Measurements from ENCODE around the gene PRKACA.

The PRKACA gene

DNA sequence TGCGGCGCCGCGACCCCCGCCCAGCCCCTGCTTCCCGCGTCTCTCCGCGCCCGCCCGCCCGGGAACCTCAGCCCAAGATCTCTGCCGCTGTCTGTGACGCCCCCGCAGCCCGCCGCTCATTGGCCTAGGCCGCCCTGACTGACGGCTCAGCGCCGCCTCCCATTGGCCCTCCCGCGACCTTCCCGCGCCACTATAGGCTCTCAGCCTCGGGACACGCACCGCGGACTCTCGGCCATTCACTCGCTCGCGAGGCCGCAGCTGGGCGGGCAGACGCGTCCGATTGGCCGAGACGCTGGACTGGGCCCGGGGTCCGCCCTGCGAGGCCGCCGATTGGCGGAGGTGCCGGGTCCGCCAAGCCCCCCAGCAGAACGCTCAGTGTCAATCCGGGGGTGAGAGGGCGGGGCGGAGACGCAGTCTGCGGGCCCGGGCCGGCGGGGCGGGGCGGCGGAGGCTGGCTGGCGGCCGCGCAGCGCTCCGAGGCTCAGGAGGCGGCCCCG, at the start of gene PRKACA:
TSS of gene PRKACA (minus strand) at position 95 of the 497 bp plus-strand sequence. CDS start 215 bp downstream, outside the sequence.
- ATAC-seq (peak; percentile 95), DNase-seq (ENCODE audit: low spot score in 2 of 2) (peak; percentile 95 to 99)

GRCh38 chr19:14166999-14167575, 49.5 kb upstream of the PRKACA start:
- Mint-ChIP-seq H3K4me1 (peaks cover 30% of the 10 kb centered on the region), H3K4me3 (peak overlapping the region; percentile 76), H3K27ac (peak overlapping the region; percentile 88), H3K9me3 (no peaks in the 10 kb centered on the region), H3K36me3 (peaks cover 26% of the 10 kb centered on the region)
- ATAC-seq (peak; percentile 12), DNase-seq (ENCODE audit: low spot score in 2 of 2) (no peak)

More for the DNA sequence above, at the start of gene PRKACA:
- Mint-ChIP-seq H3K9me3 (no peaks in the 10 kb centered on the region), H3K27ac (peak within 1 kb of the TSS; percentile 90), H3K36me3 (peaks cover 23% of the 10 kb centered on the region), H3K4me3 (peak within 1 kb of the TSS; percentile 89), H3K4me1 (peaks cover 32% of the 10 kb centered on the region)

- H3K4me3 Mint-ChIP-seq, result peak overlapping the region; percentile 76
- DNase-seq (ENCODE audit: low spot score in 2 of 2), result no peak
- H3K27ac Mint-ChIP-seq, result peak overlapping the region; percentile 88
- peak; percentile 38 for ATAC-seq
- H3K36me3 Mint-ChIP-seq, result peaks cover 26% of the 10 kb centered on the region
- H3K9me3 Mint-ChIP-seq, result no peaks in the 10 kb centered on the region
- peaks cover 30% of the 10 kb centered on the region for H3K4me1 Mint-ChIP-seq
Observed at GRCh38 chr19:14165990-14166830, 48.6 kb upstream of the PRKACA start.

DNA sequence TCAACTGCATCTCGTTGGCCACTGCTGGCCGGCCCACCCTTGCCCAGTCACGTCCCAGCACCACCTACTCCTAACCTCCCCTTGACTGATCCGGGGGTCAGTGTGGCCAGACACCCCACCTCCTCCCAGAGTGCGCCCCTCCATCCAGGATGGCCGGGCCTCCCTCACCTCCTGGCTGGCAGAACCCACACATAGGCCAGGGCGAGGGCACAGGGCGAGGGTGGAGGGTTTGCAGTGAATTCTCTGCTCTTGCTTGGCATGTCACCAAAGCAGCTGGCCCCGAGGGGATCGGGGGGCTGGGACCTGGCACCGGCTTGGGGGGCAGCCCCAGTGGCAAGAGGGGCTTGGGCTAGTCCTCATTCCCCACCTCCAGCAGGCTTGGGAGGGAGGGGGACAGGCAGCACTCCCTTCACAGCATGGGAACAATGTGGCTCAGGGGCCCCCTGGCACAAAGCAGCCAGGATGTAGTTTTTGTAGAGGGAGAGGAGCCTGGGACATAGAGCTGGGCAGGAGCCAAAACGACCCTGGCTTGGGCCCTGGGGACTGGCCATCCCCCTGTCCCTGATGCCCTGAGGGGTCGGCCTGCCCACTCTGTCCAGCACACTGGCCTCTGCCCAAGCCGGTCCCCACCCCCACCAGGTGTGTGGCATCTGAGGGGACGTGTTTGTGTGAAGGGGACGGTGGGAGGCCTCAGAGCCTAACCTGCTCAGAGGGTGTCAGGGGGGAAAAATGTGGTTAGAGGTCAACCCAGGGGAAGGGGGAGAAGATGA, 47.3 kb upstream of the PRKACA start:
- no peaks in the 10 kb centered on the region for H3K9me3 Mint-ChIP-seq
- H3K27ac Mint-ChIP-seq, result no peak overlapping the region
- ATAC-seq (no peak), DNase-seq (ENCODE audit: low spot score in 2 of 2) (no peak)
- H3K36me3 Mint-ChIP-seq, result peaks cover 29% of the 10 kb centered on the region
- peak overlapping the region; percentile 76 for H3K4me3 Mint-ChIP-seq
- peaks cover 30% of the 10 kb centered on the region for H3K4me1 Mint-ChIP-seq

DNA sequence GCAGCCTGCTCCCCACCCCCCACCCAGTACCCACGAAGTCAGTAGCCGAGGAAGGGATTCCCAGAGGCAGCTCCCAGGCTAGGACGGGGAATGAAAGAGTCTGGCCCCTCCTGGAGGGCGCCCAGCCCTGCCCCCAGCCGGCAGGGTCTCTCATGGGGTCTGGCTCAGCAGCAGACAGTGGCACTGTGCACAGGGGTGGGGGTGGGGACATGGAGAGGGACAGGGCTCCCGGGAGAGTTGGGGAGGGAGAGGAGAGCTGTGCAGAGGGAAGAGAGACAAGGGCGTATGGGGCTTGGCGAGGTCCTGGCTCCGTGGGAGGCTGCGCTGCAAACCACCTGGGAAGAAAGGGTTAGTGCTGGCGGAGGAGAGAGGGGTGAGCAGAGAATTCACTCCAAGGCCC, 46.5 kb upstream of the PRKACA start:
- DNase-seq (ENCODE audit: low spot score in 2 of 2) (no peak), ATAC-seq (no peak)

DNA sequence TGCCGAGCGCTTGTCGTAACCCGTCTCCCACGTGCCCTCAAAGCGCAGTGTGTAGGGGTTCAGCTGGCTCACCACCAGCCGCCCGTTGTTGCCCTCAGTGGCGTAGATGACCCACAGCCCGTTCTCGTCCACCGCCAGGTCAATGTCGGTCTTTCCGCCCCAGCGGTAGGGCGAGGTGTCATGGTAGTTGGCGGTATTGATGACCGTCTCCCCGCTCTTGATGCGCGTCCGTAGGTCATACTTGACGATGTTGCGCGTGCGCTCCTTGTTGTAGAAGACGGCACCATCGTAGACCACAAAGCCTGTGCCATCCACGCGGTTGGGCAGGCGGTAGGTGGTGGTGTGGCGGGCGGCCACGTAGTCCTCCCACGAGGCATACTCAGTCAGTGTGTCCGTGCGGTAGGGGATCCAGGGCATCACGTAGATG, 45.3 kb upstream of the PRKACA start:
- no peak overlapping the region for H3K27ac Mint-ChIP-seq
- peaks cover 22% of the 10 kb centered on the region for H3K4me1 Mint-ChIP-seq
- DNase-seq (ENCODE audit: low spot score in 2 of 2) (no peak), ATAC-seq (no peak)
- H3K36me3 Mint-ChIP-seq, result peaks cover 38% of the 10 kb centered on the region
- H3K9me3 Mint-ChIP-seq, result no peaks in the 10 kb centered on the region
- H3K4me3 Mint-ChIP-seq, result no peak overlapping the region

More for the DNA sequence above, 46.5 kb upstream of the PRKACA start:
- Mint-ChIP-seq H3K9me3 (no peaks in the 10 kb centered on the region), H3K4me3 (no peak overlapping the region), H3K27ac (no peak overlapping the region), H3K4me1 (peaks cover 30% of the 10 kb centered on the region), H3K36me3 (peaks cover 33% of the 10 kb centered on the region)

- Mint-ChIP-seq H3K4me3 (no peak overlapping the region), H3K9me3 (no peaks in the 10 kb centered on the region), H3K4me1 (peaks cover 7% of the 10 kb centered on the region), H3K36me3 (peaks cover 36% of the 10 kb centered on the region), H3K27ac (no peak overlapping the region)
- ATAC-seq (no peak), DNase-seq (ENCODE audit: low spot score in 2 of 2) (no peak)
Observed at GRCh38 chr19:14161305-14161704, 43.7 kb upstream of the PRKACA start.

DNA sequence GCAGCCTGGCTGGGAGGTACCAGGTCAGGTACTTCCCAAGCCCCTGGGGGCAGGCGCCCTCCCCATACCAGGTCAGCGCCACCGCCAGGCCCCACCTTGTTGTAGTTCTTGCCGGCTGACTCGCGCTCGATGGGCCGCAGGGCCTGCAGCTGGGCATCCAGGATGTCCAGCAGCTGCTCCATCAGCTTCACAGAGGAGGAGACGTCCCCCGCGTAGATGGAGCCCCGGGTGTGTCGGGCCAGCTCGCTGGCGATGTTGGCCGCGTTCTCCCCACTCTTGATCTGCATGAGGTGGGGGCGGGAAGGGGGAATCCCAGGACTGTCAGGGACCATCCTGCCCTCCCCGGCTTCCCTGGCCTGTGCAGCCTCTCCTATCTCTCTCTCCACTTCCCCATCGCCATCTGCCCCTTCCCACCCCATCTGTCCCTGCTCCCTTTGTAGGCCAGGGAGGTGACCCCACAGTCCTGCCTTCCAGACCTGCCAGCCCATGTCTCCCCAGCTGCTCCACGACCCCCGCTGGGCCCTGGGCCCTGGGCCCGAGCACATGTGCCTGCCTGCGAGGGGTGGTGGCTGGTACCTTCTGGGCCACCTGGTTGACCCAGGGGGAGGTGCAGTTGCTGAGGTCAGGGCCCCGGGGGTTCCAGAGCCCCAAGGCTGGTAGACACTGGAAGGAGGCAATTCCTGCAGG, 42.6 kb upstream of the PRKACA start:
- Mint-ChIP-seq H3K36me3 (peaks cover 37% of the 10 kb centered on the region), H3K27ac (no peak overlapping the region), H3K4me3 (no peak overlapping the region), H3K4me1 (no peaks in the 10 kb centered on the region), H3K9me3 (no peaks in the 10 kb centered on the region)
- ATAC-seq (no peak), DNase-seq (ENCODE audit: low spot score in 2 of 2) (no peak)

- ATAC-seq (no peak), DNase-seq (ENCODE audit: low spot score in 2 of 2) (no peak)
- H3K4me3 Mint-ChIP-seq, result no peak overlapping the region
- H3K36me3 Mint-ChIP-seq, result peaks cover 41% of the 10 kb centered on the region
- H3K9me3 Mint-ChIP-seq, result no peaks in the 10 kb centered on the region
- no peak overlapping the region for H3K27ac Mint-ChIP-seq
- H3K4me1 Mint-ChIP-seq, result no peaks in the 10 kb centered on the region
Observed at GRCh38 chr19:14159059-14159458, 41.5 kb upstream of the PRKACA start.

DNA sequence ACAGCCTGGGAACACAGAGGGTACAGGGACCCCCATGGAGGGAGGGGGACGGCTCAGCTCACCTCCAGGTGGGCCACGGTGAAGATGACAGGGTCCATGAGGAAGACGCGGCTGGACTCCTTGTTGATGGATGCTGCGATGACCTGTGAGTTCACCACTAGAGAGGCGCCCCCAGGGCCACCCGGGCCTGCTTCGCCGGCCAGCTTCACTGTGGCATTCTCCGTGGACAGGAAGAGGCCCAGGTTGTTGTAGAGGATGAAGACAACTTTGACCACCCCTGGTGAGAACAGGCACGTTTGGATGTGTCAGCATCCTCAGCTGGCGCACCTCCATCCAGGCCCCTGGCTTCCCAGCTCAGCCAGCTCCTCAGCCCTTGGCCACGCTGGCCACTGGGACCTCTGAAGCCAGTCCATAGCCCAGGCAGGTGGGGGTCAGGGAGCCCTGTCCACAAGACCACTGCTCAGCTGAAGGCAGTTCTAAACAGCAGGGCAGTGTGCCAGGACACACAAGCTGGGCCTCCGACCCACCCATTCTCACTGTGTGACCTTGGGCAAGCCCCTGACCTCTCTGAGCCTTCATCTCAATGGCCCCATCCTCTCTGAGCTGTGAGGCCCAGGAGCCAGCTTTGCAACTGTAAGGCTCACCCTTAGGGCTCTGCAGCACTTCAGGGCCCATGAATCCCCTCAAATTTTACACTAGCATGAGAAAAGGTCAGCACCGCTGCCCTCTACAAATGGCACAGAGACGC, 40.9 kb upstream of the PRKACA start:
- H3K36me3 Mint-ChIP-seq, result peaks cover 41% of the 10 kb centered on the region
- ATAC-seq, result no peak
- DNase-seq (ENCODE audit: low spot score in 2 of 2), result no peak
- no peak overlapping the region for H3K27ac Mint-ChIP-seq
- no peaks in the 10 kb centered on the region for H3K4me1 Mint-ChIP-seq
- H3K9me3 Mint-ChIP-seq, result no peaks in the 10 kb centered on the region
- H3K4me3 Mint-ChIP-seq, result no peak overlapping the region

- no peak for DNase-seq (ENCODE audit: low spot score in 2 of 2)
- Mint-ChIP-seq H3K27ac (no peak overlapping the region), H3K4me1 (no peaks in the 10 kb centered on the region), H3K4me3 (no peak overlapping the region), H3K36me3 (peaks cover 32% of the 10 kb centered on the region), H3K9me3 (no peaks in the 10 kb centered on the region)
- no peak for ATAC-seq
Observed at GRCh38 chr19:14156971-14157717, 39.6 kb upstream of the PRKACA start.

DNA sequence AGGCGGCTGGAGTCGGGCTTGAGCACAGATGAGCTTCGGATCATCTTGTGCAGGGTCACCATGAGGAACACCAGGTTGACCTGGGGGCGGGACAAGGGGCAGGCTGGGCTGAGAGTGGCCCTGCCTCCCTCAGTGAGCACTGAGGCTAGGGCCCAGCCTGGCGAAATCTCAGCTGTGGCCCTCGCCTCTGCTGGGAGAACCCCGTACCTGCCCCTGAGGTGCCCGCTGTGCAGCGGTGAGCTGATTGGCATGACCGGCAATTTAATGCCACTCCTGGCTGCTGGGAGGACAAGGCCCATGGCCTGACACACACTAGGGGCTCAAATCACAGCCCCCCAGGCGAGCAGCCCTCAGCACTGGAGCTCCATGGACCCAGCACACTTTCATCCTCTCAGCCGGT, 38.6 kb upstream of the PRKACA start:
- no peak overlapping the region for H3K27ac Mint-ChIP-seq
- H3K4me3 Mint-ChIP-seq, result no peak overlapping the region
- H3K36me3 Mint-ChIP-seq, result peaks cover 32% of the 10 kb centered on the region
- no peaks in the 10 kb centered on the region for H3K4me1 Mint-ChIP-seq
- DNase-seq (ENCODE audit: low spot score in 2 of 2) (no peak), ATAC-seq (no peak)
- no peaks in the 10 kb centered on the region for H3K9me3 Mint-ChIP-seq

DNA sequence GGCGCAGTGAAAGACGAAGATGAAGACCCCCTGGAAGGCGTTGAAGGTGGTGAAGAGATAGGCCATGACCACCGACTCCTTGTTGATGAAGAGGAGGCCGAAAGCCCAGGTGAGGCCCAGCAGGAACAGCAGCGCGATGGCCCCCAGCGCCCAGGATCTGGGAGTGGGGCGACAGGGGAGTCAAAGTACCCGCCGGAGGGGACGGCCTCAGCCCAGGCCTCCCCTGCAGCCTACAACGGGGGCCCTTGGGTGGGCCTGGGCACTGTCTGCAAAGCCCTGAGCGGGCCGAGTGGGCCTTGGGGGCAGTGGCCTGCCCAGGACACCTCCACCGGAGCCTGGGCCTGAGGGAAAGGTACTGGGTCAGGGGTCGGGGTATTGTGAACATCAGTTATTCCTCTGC, 37.8 kb upstream of the PRKACA start:
- Mint-ChIP-seq H3K36me3 (peaks cover 27% of the 10 kb centered on the region), H3K4me3 (no peak overlapping the region), H3K4me1 (no peaks in the 10 kb centered on the region), H3K27ac (no peak overlapping the region), H3K9me3 (no peaks in the 10 kb centered on the region)
- ATAC-seq (no peak), DNase-seq (ENCODE audit: low spot score in 2 of 2) (no peak)

- ATAC-seq, result no peak
- Mint-ChIP-seq H3K9me3 (no peaks in the 10 kb centered on the region), H3K36me3 (peaks cover 19% of the 10 kb centered on the region), H3K27ac (no peak overlapping the region), H3K4me1 (peaks cover 22% of the 10 kb centered on the region), H3K4me3 (no peak overlapping the region)
- DNase-seq (ENCODE audit: low spot score in 2 of 2), result no peak
Observed at GRCh38 chr19:14152713-14153112, 35.2 kb upstream of the PRKACA start.
